HepG2 (cell line): ENCODE data around the gene SGMS1. TPM values are rescaled to one million over a fixed set of nuclear protein-coding genes. Genes with fewer than 3 reads are reported as not detected.
A peak's percentile ranks its signal among the peaks of the same experiment; 100 is the strongest.

ENCODE experiments used
- CCDC6 ChIP-seq: sonication (generic); formaldehyde crosslinking; IDR thresholded peaks from 2 replicates; pipeline ENCODE4 v1.8.1; 2022; ENCODE audit warnings: mild to moderate bottlenecking, missing genetic modification reagents, moderate library complexity
- CENPBD1 ChIP-seq: sonication (generic); formaldehyde crosslinking; IDR thresholded peaks from 2 replicates; pipeline ENCODE4 v1.8.0; 2022; ENCODE audit warnings: missing genetic modification reagents, low read depth, mild to moderate bottlenecking, borderline replicate concordance
- CHD2 ChIP-seq: IDR thresholded peaks from 2 replicates; pipeline ENCODE4 v1.6.1; 2011; ENCODE audit warnings: low read depth, low read length, improper control_type of control experiment
- GLMP ChIP-seq: sonication (generic); formaldehyde crosslinking; IDR thresholded peaks from 2 replicates; pipeline ENCODE4 v1.9.0; 2021; ENCODE audit warnings: missing genetic modification reagents, mild to moderate bottlenecking, borderline replicate concordance
- HMGA1 ChIP-seq: sonication (generic); formaldehyde crosslinking; conservative IDR thresholded peaks from 2 replicates; pipeline ENCODE4 v1.4.0; 2020; ENCODE audit warnings: missing genetic modification reagents
- HNRNPUL1 ChIP-seq: fragments of 200-400 bp; formaldehyde crosslinking; IDR thresholded peaks from 2 replicates; pipeline ENCODE4 v1.6.1; 2017; ENCODE audit warnings: low read depth, mild to moderate bottlenecking, low read length, moderate library complexity
- KDM4B ChIP-seq: sonication (generic); formaldehyde crosslinking; IDR thresholded peaks from 2 replicates; pipeline ENCODE4 v1.4.0; 2020; ENCODE audit warnings: missing genetic modification reagents
- NR2F2 ChIP-seq: IDR thresholded peaks from 2 replicates; pipeline ENCODE4 v1.6.1; 2012; ENCODE audit warnings: low read depth, inconsistent platforms, borderline replicate concordance
- PAWR ChIP-seq: sonication (generic); formaldehyde crosslinking; IDR thresholded peaks from 2 replicates; pipeline ENCODE4 v1.4.0; 2020; ENCODE audit warnings: missing genetic modification reagents, mild to moderate bottlenecking, borderline replicate concordance
- TFAP4 ChIP-seq: sonication (generic); IDR thresholded peaks from 2 replicates; pipeline ENCODE4 v1.6.1; 2016; ENCODE audit warnings: low read depth, borderline replicate concordance
- ZHX2 ChIP-seq, 2 experiments: sonication (generic) in 1 of 2; formaldehyde crosslinking in 1 of 2; IDR thresholded peaks; 2 replicates each; pipeline versions ENCODE4 v1.6.1 to v1.9.0; 2014 to 2022; ENCODE audit warnings: antibody characterized with exemption in 1 of 2, borderline replicate concordance in 1 of 2, inconsistent platforms in 1 of 2, low read depth in 1 of 2, missing genetic modification reagents in 1 of 2
- ZNF280B ChIP-seq: sonication (generic); formaldehyde crosslinking; IDR thresholded peaks from 2 replicates; pipeline ENCODE4 v1.5.0; 2020; ENCODE audit warnings: missing genetic modification reagents, mild to moderate bottlenecking, borderline replicate concordance
- ZNF343 ChIP-seq: sonication (generic); formaldehyde crosslinking; IDR thresholded peaks from 2 replicates; pipeline ENCODE4 v1.4.0; 2020; ENCODE audit warnings: mild to moderate bottlenecking, missing genetic modification reagents
- ZNF567 ChIP-seq: sonication (generic); formaldehyde crosslinking; IDR thresholded peaks from 2 replicates; pipeline ENCODE4 v1.8.1; 2023; ENCODE audit warnings: mild to moderate bottlenecking, missing genetic modification reagents, borderline replicate concordance
- polyA plus RNA-seq, 8 experiments: library from polyadenylated mRNA; depleted of rRNA in 3 of 8; stranded (reverse) in 7 of 8; unstranded in 1 of 8; fragments of >200 nt; fragmentation: Illumina TruSeq in 4 of 8; extraction: Trizol in 4 of 8; gene quantifications; 2 replicates each; pipeline versions ENCODE4 v1.2.1 to v1.2.3, GENCODE V29; 2011 to 2016; ENCODE audit warnings: low read depth in 4 of 8, missing spikeins in 1 of 8, mixed read lengths in 1 of 8; ENCODE audit not compliant: insufficient read depth in 1 of 8
- total RNA-seq, 5 experiments: library from RNA; depleted of rRNA; stranded (reverse); fragments of >200 nt; fragmentation: Illumina TruSeq; extraction: Trizol; gene quantifications; 2 replicates each; pipeline ENCODE4 v1.2.3, GENCODE V29; 2016; ENCODE audit warnings: low read depth in 1 of 5
- TF ChIP-seq, protein P1 (sequence below): sonication (generic); formaldehyde crosslinking; IDR thresholded peaks from 2 replicates; pipeline ENCODE4 v1.8.1; 2023; ENCODE audit warnings: missing genetic modification reagents, mild to moderate bottlenecking, borderline replicate concordance
- TF ChIP-seq, protein P2 (sequence below): IDR thresholded peaks from 2 replicates; pipeline ENCODE4 v1.6.1; 2012; ENCODE audit warnings: low read depth, low read length, improper control_type of control experiment

SGMS1 gene
- total and polyA plus RNA-seq, 2 of the 13 experiments (the other 11 are each of a cell fraction or from before 2014, with no cell fraction given), result 6.5 to 15.1 TPM

DNA sequence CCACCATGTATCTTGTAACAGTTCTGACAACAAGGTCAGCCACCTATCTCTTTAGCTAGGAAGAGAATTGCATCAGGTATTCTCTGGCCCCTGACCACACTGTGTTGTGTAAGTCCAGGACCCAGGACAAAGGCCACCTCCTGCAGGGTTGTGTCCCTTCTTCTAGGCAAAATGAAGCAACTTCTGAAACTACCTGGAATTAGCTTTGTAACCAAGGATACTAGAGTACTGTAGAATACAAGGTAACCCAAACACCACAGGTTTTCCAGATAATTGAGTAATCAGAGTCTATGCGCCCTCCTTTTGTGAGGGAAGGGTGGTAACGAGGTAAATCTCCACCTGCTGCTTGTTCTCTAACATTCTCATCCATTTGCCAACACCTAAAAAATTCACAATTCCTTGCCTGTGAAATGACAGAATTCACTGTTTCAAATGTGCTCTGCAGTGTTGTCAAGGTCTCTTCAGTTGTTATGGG, 51.7 kb downstream of the SGMS1 start (continued):
- TF ChIP-seq ZNF567 (CRISPR knock-in tag), result no peak
- TF ChIP-seq ZHX2 (IDR thresholded peaks at IDR 0.05; ENCODE audit: low read depth), result no peak
- no peak for TF ChIP-seq ZHX2 (CRISPR knock-in tag; IDR thresholded peaks at IDR 0.05; ENCODE audit: borderline replicate concordance)
- peak; percentile 90; the same call in 1 of the 2 replicates for TF ChIP-seq KDM4B
- no peak for TF ChIP-seq PAWR (CRISPR knock-in tag)
- TF ChIP-seq, protein P1, sequence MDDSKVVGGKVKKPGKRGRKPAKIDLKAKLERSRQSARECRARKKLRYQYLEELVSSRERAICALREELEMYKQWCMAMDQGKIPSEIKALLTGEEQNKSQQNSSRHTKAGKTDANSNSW, result no peak
- no peak for TF ChIP-seq GLMP (CRISPR knock-in tag)
- no peak for TF ChIP-seq TFAP4
- TF ChIP-seq CHD2, result no peak
- TF ChIP-seq HNRNPUL1, result no peak
- no peak for TF ChIP-seq ZNF343 (CRISPR knock-in tag)
- TF ChIP-seq CCDC6 (CRISPR knock-in tag), result peak; percentile 53; the same call in 1 of the 2 replicates
- peak; percentile 82 for TF ChIP-seq NR2F2
- TF ChIP-seq CENPBD1 (CRISPR knock-in tag), result no peak
- no peak for TF ChIP-seq ZNF280B
- TF ChIP-seq, protein P2, sequence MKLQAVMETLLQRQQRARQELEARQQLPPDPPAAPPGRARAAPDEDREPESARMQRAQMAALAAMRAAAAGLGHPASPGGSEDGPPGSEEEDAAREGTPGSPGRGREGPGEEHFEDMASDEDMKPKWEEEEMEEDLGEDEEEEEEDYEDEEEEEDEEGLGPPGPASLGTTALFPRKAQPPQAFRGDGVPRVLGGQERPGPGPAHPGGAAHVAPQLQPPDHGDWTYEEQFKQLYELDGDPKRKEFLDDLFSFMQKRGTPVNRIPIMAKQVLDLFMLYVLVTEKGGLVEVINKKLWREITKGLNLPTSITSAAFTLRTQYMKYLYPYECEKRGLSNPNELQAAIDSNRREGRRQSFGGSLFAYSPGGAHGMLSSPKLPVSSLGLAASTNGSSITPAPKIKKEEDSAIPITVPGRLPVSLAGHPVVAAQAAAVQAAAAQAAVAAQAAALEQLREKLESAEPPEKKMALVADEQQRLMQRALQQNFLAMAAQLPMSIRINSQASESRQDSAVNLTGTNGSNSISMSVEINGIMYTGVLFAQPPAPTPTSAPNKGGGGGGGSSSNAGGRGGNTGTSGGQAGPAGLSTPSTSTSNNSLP, result 0 out of 2 replicates have a peak, but pooled peaks have one; percentile 18
- TF ChIP-seq HMGA1 (CRISPR knock-in tag), result no peak
